KMS-11 (cell line): Measurements from ENCODE around the gene ZNF408.
"Not testable (repeated sequence)": the region's sequence is repeated elsewhere in the genome, so short reads cannot be mapped to it uniquely, and the experiment has no call there.

Experiments used
- H2AFZ ChIP-seq: fragments of 200-600 bp; sonication (generic); 2 replicates; pipeline ENCODE4 v1.6.1; 2016; ENCODE audit warnings: antibody characterized with exemption, mixed run types, low read depth
- H3K27ac ChIP-seq: fragments of 200-600 bp; sonication (generic); 2 replicates; pipeline ENCODE4 v1.6.1; 2016; ENCODE audit warnings: mild to moderate bottlenecking, mixed run types
- H3K27me3 ChIP-seq: fragments of 200-600 bp; sonication (generic); 2 replicates; pipeline ENCODE4 v1.6.1; 2017; ENCODE audit warnings: mild to moderate bottlenecking, low read depth, mixed run types, moderate library complexity; ENCODE audit not compliant: insufficient read depth
- H3K36me3 ChIP-seq: fragments of 200-600 bp; sonication (generic); 2 replicates; pipeline ENCODE4 v1.6.1; 2017; ENCODE audit warnings: mild to moderate bottlenecking, mixed run types; ENCODE audit not compliant: insufficient read depth
- H3K4me1 ChIP-seq: fragments of 200-600 bp; sonication (generic); 2 replicates; pipeline ENCODE4 v1.6.1; 2016; ENCODE audit warnings: mild to moderate bottlenecking, low read depth, mixed run types; ENCODE audit not compliant: poor library complexity, severe bottlenecking
- H3K4me2 ChIP-seq: fragments of 200-600 bp; sonication (generic); 2 replicates; pipeline ENCODE4 v1.7.0; 2016; ENCODE audit warnings: mild to moderate bottlenecking, mixed run types
- H3K4me3 ChIP-seq: fragments of 200-600 bp; sonication (generic); IDR thresholded peaks from 2 replicates; pipeline ENCODE4 v1.6.1; 2017; ENCODE audit warnings: low read depth, low read length, mixed read lengths; ENCODE audit not compliant: insufficient read depth
- H3K79me2 ChIP-seq: fragments of 200-600 bp; sonication (generic); 2 replicates; pipeline ENCODE4 v1.6.1; 2016; ENCODE audit warnings: low read depth, mixed run types; ENCODE audit not compliant: insufficient read depth
- H3K9ac ChIP-seq: fragments of 200-600 bp; sonication (generic); 2 replicates; pipeline ENCODE4 v1.6.1; 2016; ENCODE audit warnings: mild to moderate bottlenecking, mixed run types
- H4K20me1 ChIP-seq: fragments of 200-600 bp; sonication (generic); 2 replicates; pipeline ENCODE4 v1.6.1; 2016; ENCODE audit warnings: mild to moderate bottlenecking, mixed run types; ENCODE audit not compliant: insufficient read depth
- TF ChIP-seq, protein P1 (sequence below): fragments of 200-600 bp; sonication (generic); conservative IDR thresholded peaks from 2 replicates; pipeline ENCODE4 v1.6.1; 2017; ENCODE audit warnings: low read depth, mild to moderate bottlenecking, antibody characterized with exemption, low read length, moderate library complexity, mixed read lengths

ZNF408 gene

DNA sequence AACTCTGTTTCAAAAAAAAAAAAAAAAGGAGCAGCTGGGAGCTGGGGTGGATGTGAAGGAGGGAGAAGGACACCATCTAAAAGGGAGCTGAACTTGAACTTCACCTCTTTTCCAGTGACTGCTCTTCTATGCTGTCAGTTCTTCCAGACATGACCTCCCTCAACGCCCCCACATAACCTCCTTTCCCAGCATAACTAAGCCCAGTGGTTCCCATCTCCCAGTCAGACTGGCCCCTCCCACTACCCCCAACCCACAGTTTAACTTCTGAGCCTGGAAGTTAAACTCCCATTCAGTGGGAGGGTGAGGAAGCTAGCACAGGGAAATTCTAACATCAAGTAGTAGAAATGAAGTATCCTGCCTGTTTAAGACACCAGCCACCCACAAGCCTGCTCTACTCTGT is 2.2 kb upstream of the ZNF408 start:
- TF ChIP-seq, protein P1, sequence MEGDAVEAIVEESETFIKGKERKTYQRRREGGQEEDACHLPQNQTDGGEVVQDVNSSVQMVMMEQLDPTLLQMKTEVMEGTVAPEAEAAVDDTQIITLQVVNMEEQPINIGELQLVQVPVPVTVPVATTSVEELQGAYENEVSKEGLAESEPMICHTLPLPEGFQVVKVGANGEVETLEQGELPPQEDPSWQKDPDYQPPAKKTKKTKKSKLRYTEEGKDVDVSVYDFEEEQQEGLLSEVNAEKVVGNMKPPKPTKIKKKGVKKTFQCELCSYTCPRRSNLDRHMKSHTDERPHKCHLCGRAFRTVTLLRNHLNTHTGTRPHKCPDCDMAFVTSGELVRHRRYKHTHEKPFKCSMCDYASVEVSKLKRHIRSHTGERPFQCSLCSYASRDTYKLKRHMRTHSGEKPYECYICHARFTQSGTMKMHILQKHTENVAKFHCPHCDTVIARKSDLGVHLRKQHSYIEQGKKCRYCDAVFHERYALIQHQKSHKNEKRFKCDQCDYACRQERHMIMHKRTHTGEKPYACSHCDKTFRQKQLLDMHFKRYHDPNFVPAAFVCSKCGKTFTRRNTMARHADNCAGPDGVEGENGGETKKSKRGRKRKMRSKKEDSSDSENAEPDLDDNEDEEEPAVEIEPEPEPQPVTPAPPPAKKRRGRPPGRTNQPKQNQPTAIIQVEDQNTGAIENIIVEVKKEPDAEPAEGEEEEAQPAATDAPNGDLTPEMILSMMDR: no peak
- Histone ChIP-seq H3K27ac (no peak overlapping the region), H3K9ac (no peak overlapping the region), H3K27me3 (no peaks in the 10 kb centered on the region), H3K79me2 (peaks cover 45% of the 10 kb centered on the region), H2AFZ (no peak overlapping the region), H4K20me1 (no peaks in the 10 kb centered on the region), H3K4me1 (peaks cover 31% of the 10 kb centered on the region), H3K4me3 (no peak overlapping the region), H3K36me3 (no peaks in the 10 kb centered on the region), H3K4me2 (no peak overlapping the region)

DNA sequence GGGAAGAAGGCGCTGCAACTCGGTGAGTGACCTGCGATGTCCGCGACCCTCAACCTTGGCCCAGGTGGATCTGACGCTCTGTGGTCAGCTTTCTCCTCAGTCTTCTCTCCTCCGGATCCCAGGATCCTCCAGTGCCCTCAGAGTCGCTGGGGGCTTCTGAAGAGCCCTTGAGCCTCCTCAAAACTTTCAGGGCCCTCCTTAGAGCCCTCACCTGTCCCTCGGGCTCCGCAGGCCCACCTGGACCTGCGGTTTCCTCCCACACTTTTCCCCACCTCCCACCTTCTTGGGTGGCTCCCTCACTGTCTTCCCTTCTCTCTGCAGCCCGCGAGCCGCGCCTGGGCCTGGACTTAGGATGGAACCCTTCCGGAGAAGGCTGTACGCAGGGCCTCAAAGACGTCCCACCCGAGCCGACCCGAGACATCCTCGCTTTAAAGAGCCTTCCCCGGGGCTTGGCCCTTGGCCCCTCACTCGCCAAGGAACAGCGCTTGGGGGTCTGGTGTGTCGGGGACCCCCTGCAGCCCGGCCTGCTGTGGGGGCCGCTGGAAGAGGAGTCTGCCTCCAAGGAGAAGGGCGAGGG is 335 bp downstream of the ZNF408 start:
- H3K27ac ChIP-seq: peak overlapping the region; percentile 52
- H2AFZ ChIP-seq: peak overlapping the region; percentile 76; the same call in 1 of the 2 replicates
- H3K4me1 ChIP-seq: peaks cover 31% of the 10 kb centered on the region
- no peaks in the 10 kb centered on the region for H3K27me3 ChIP-seq
- peak overlapping the region; percentile 75 for H3K9ac ChIP-seq
- no peak overlapping the region for H3K4me3 ChIP-seq
- TF ChIP-seq, protein P1: no peak
- H3K79me2 ChIP-seq: peaks cover 45% of the 10 kb centered on the region
- H3K36me3 ChIP-seq: no peaks in the 10 kb centered on the region
- peak overlapping the region; percentile 98 for H3K4me2 ChIP-seq
- H4K20me1 ChIP-seq: no peaks in the 10 kb centered on the region

DNA sequence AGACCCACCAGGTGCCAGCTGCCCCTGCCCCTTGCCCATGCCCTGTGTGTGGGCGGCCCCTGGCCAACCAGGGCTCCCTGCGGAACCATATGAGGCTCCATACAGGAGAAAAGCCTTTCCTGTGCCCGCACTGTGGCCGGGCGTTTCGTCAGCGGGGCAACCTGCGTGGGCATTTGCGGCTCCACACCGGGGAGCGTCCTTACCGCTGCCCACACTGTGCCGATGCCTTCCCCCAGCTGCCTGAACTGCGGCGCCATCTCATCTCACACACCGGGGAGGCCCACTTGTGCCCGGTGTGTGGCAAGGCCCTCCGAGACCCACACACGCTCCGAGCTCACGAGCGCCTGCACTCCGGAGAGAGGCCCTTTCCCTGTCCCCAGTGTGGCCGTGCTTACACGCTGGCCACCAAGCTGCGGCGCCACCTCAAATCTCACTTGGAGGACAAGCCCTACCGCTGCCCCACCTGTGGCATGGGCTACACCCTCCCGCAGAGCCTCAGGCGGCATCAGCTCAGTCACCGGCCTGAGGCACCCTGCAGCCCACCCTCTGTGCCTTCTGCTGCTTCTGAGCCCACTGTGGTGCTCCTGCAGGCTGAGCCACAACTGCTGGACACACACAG is 4.3 kb downstream of the ZNF408 start:
- no peak overlapping the region for H2AFZ ChIP-seq
- H3K4me1 ChIP-seq: peaks cover 13% of the 10 kb centered on the region
- H3K27ac ChIP-seq: no peak overlapping the region
- H4K20me1 ChIP-seq: no peaks in the 10 kb centered on the region
- no peaks in the 10 kb centered on the region for H3K27me3 ChIP-seq
- H3K36me3 ChIP-seq: no peaks in the 10 kb centered on the region
- H3K4me2 ChIP-seq: no peak overlapping the region
- TF ChIP-seq, protein P1: no peak
- peaks cover 22% of the 10 kb centered on the region for H3K79me2 ChIP-seq
- H3K4me3 ChIP-seq: no peak overlapping the region
- no peak overlapping the region for H3K9ac ChIP-seq

DNA sequence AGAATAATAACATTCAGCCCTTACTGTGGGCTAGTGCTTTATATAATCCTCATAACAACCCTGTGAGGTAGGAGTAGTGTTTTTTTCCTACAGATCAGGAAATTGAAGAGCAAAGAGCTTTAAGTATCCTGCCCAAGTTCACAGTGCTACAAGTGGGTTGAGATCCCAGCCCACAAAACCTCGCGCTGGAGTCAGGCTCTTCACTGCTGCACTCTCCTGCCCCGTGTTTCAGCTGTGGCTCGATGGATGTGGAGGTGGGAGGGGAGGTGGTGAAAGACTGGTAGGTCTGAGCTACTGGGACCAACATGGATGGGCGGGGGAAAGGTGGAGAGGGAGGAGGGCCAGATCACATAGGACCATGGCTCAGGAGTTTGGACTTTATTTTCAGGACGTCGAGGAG is 6.1 kb downstream of the ZNF408 start:
- Histone ChIP-seq H3K79me2 (peaks cover 11% of the 10 kb centered on the region; the same call in 1 of the 2 replicates), H3K36me3 (no peaks in the 10 kb centered on the region), H3K4me3 (no peak overlapping the region), H3K4me1 (peaks cover 10% of the 10 kb centered on the region), H3K9ac (no peak overlapping the region), H3K27me3 (no peaks in the 10 kb centered on the region), H4K20me1 (no peaks in the 10 kb centered on the region), H3K4me2 (no peak overlapping the region), H3K27ac (no peak overlapping the region), H2AFZ (no peak overlapping the region)
- TF ChIP-seq, protein P1: no peak

DNA sequence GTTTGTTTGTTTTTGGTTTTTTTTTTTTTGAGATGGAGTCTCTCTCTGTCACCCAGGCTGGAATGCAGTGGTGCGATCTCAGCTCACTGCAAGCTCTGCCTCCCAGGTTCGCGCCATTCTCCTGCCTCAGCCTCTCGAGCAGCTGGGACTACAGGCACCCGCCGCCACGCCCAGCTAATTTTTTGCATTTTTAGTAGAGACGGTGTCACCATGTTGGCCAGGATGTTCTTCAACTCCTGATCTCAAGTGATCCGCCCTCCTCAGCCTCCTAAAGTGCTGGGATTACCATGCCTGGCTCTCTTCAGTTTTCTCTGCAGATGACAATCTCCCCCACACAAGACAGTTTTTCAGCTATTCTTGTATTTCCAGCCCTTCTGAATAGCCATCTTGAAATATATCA is 8.5 kb downstream of the ZNF408 start:
- H3K9ac ChIP-seq, H4K20me1 ChIP-seq, H3K36me3 ChIP-seq, H3K79me2 ChIP-seq, H3K4me1 ChIP-seq, H3K4me3 ChIP-seq, H3K4me2 ChIP-seq, H2AFZ ChIP-seq, H3K27ac ChIP-seq, H3K27me3 ChIP-seq: not testable (repeated sequence)
